ENCODE results near the gene CHD9NB. TPM values are rescaled to one million over a fixed set of nuclear protein-coding genes. Genes with fewer than 3 reads are reported as not detected.

The CHD9NB gene
- total and polyA plus RNA-seq, 10 of the 15 experiments (the other 5 are each of a cell fraction or from before 2014, with no cell fraction given), result 0.14 to 1.6 (median 0.73) TPM

- no peak for TF ChIP-seq MLLT1 (IDR thresholded peaks at IDR 0.05)
- TF ChIP-seq RELA (IDR thresholded peaks at IDR 0.05; ENCODE audit: borderline replicate concordance, partially characterized antibody), result peak; percentile 79
- TF ChIP-seq ZZZ3 (IDR thresholded peaks at IDR 0.05; ENCODE audit: control insufficient read depth, insufficient read length, low read depth), result no peak
- peak; percentile 94 for TF ChIP-seq DPF2 (IDR thresholded peaks at IDR 0.05)
- TF ChIP-seq ZBTB40 (IDR thresholded peaks at IDR 0.05; ENCODE audit: borderline replicate concordance), result no peak
- TF ChIP-seq ATF3 (IDR thresholded peaks at IDR 0.05; ENCODE audit: borderline replicate concordance, extremely low read depth, low read depth, low read length), result no peak; the same call in 1 of the 2 replicates
- TF ChIP-seq TCF12 (IDR thresholded peaks at IDR 0.05; ENCODE audit: low read depth, low read length), result peak; percentile 99
- no peak for TF ChIP-seq STAT3 (IDR thresholded peaks at IDR 0.05; ENCODE audit: low read depth, low read length)
- no peak for TF ChIP-seq SUPT20H (IDR thresholded peaks at IDR 0.05; ENCODE audit: borderline replicate concordance, control insufficient read depth, low read depth, low read length)
- TF ChIP-seq SMC3 (IDR thresholded peaks at IDR 0.05; ENCODE audit: borderline replicate concordance, low read length), result no peak
- peak; percentile 66; the same call in 1 of the 2 replicates for TF ChIP-seq NFIC (IDR thresholded peaks at IDR 0.05; ENCODE audit: low read depth, low read length)
- no peak for TF ChIP-seq KAT2A (conservative IDR thresholded peaks at IDR 0.05; ENCODE audit: control insufficient read depth, low read depth, low read length)
- peak; percentile 45; the same call in 1 of the 2 replicates for TF ChIP-seq IRF4 (IDR thresholded peaks at IDR 0.05; ENCODE audit: low read depth, low read length)
- peak; percentile 87 for TF ChIP-seq NBN (IDR thresholded peaks at IDR 0.05)
- TF ChIP-seq YY1 (IDR thresholded peaks at IDR 0.05; ENCODE audit: low read depth, low read length), result 0 out of 2 replicates have a peak, but pooled peaks have one; percentile 25
- no peak for TF ChIP-seq PRDM15 (CRISPR knock-in tag; IDR thresholded peaks at IDR 0.05)
- TF ChIP-seq NFYB (IDR thresholded peaks at IDR 0.05; ENCODE audit: insufficient read depth, low read depth, low read length), result no peak
- peak; percentile 60 to 74; a peak in 3 of 4 replicates for TF ChIP-seq EP300 (IDR thresholded peaks at IDR 0.05; ENCODE audit: borderline replicate concordance in 1 of 2, control insufficient read depth in 1 of 2, low read depth in 2 of 2, low read length in 2 of 2)
- TF ChIP-seq HDAC6 (IDR thresholded peaks at IDR 0.05; ENCODE audit: unreplicated experiment), result no peak
Observed at GRCh38 chr16:53098526-53099317, 46.0 kb upstream of the CHD9NB start (continued).

Measured in GM12878 (cell line).